ENCODE measurements around the gene CCDC15. TPM values are rescaled to one million over a fixed set of nuclear protein-coding genes. Genes with fewer than 3 reads are reported as not detected.
"Not testable (repeated sequence)": the region's sequence is repeated elsewhere in the genome, so short reads cannot be mapped to it uniquely, and the experiment has no call there.

The CCDC15 gene
- total RNA-seq, 2 donors from 2014 or later: 0.91 to 1.3 TPM

DNA sequence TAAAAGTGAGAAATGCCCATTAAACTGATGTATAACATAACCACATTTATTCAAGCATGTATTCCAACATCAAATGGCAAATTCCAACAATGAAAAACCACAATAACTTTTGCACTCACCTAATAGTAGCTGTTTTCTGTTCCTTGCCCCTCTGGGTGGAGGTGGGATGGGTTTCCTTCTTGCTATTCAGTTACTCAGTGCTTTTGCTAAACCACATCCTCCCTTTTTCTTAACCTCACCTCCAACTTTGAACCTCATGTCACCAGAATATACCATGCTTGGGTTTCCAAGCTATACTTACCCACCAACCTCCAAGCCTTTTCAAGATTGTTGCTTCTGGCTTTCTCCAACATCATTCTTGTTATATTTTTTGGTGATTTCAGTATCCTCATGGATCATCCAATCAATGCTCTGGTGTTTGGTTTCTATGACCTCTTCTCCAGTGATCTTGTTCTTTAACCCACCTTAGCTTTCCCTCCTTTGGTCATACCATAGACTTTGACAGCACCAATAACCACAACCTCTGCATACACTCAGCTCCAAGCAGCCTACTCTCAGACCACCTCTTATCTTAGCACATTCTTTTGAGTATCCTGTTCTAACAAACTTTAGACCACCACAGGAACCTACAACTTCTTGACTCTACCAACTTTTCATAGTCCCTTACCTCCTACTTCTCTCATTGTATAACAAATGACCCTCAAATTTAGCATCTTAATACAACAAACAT is 3.2 kb upstream of the CCDC15 start:
- no peak overlapping the region for H3K4me3 Mint-ChIP-seq
- ATAC-seq: no peak
- peaks cover 3% of the 10 kb centered on the region for H3K36me3 Mint-ChIP-seq (ENCODE audit: low read depth)
- DNase-seq: no peak
- H3K27me3 Mint-ChIP-seq: no peaks in the 10 kb centered on the region
- no peaks in the 10 kb centered on the region for H3K9me3 ChIP-seq (ENCODE audit: control insufficient read depth, low read length, poor library complexity, severe bottlenecking)
- H3K4me1 Mint-ChIP-seq: peaks cover under 1% of the 10 kb centered on the region
- H3K27ac Mint-ChIP-seq: peak overlapping the region; percentile 67

DNA sequence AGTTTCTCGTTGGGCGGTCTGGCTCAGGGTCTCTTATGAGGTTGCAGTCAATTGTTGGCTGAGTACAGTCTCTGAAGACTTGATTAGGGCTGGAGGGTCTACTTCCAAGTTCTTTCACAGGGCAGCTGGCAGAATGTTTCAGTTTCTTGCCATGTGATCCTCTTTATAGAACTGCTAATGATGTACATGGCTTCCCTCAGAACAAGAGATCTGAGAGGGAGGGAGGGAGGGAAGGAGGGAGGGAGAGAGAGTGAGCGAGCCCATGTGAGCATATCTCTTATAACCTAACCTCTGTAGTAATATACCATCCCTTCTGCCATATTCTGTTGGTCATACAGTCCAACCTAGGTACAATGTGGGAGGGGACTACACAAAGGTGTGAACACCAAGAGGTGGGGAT is 2.7 kb upstream of the CCDC15 start:
- no peak for ATAC-seq
- Mint-ChIP-seq H3K4me1 (peaks cover 2% of the 10 kb centered on the region), H3K27ac (no peak overlapping the region), H3K4me3 (no peak overlapping the region), H3K36me3 (ENCODE audit: low read depth) (peaks cover 4% of the 10 kb centered on the region), H3K27me3 (no peaks in the 10 kb centered on the region)
- DNase-seq: no peak
- no peaks in the 10 kb centered on the region for H3K9me3 ChIP-seq (ENCODE audit: control insufficient read depth, low read length, poor library complexity, severe bottlenecking)

DNA sequence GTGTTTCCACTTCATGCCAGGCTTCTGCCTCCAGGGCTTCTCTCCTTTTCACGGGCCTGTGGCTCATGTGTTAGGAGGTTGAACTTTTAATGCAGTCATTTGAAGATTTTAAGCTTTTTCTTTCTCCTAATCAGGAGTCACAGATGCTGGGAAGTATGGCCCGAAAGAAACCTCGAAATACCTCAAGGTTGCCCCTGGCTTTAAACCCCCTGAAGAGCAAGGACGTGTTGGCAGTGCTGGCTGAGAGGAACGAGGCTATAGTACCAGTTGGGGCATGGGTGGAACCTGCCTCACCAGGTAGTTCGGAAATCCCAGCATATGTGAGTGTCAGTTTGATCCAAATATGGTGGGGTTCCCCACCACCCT is 571 bp downstream of the CCDC15 start:
- Mint-ChIP-seq H3K27ac (no peak overlapping the region), H3K4me3 (no peak overlapping the region), H3K36me3 (ENCODE audit: low read depth) (peaks cover 5% of the 10 kb centered on the region), H3K4me1 (peaks cover 2% of the 10 kb centered on the region), H3K27me3 (no peaks in the 10 kb centered on the region)
- no peak for DNase-seq
- no peak for ATAC-seq
- no peaks in the 10 kb centered on the region for H3K9me3 ChIP-seq (ENCODE audit: control insufficient read depth, low read length, poor library complexity, severe bottlenecking)

DNA sequence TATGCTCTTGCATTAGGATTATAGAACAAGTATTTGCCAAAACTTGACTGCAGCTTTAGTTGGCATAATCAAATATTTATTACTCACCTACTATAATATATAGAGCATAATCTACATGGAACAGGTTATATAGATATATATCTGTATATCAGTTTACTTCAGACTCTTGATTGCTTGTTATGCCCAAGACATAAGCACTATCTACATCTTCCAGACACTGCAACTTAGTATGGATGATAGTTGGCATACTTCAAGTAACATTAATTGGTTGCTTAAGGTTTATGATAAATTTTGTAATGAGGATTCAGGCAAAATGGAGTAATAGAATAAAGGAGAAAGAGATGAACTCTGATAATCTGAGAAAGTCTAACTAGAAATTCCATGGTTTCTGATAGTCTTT is 1.0 kb downstream of the CCDC15 start:
- H3K27ac Mint-ChIP-seq: no peak overlapping the region
- H3K27me3 Mint-ChIP-seq: no peaks in the 10 kb centered on the region
- DNase-seq (no peak), ATAC-seq (no peak)
- H3K4me3 Mint-ChIP-seq: no peak overlapping the region
- peaks cover 2% of the 10 kb centered on the region for H3K4me1 Mint-ChIP-seq
- no peaks in the 10 kb centered on the region for H3K9me3 ChIP-seq (ENCODE audit: control insufficient read depth, low read length, poor library complexity, severe bottlenecking)
- peaks cover 5% of the 10 kb centered on the region for H3K36me3 Mint-ChIP-seq (ENCODE audit: low read depth)

DNA sequence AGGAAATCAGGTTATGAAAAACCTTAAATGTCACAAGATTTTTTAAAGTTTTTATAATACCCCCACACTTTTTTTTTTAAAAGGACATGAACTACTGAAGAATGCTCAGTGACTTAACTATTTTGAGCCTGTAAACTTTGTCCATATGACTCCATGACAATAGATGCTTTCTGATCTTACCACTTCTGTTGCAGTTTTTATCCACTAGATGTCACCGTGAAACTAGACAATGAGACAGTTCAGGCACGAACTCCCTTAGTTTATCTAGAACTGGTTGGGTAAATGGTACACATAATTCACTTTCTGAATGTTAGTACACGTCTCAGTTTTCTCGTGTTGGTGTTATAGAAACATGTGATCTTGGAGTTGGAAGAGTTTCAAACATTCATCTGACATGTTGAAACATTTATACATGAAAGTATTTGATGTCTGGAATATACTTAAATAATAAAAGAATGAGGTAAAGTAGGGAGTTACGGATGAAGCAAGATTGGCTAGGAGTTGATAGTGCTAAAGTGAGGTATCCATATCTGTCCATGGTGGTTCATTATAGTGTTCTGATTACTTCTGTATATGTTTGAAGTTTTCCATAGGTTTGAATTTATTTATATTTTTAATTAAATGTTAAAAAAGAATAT is 8.1 kb downstream of the CCDC15 start:
- H3K27me3 Mint-ChIP-seq: no peaks in the 10 kb centered on the region
- peaks cover 7% of the 10 kb centered on the region for H3K36me3 Mint-ChIP-seq (ENCODE audit: low read depth)
- no peaks in the 10 kb centered on the region for H3K9me3 ChIP-seq (ENCODE audit: control insufficient read depth, low read length, poor library complexity, severe bottlenecking)
- H3K27ac Mint-ChIP-seq: no peak overlapping the region
- H3K4me1 Mint-ChIP-seq: peaks cover 2% of the 10 kb centered on the region
- DNase-seq (no peak), ATAC-seq (peak; percentile 98)
- H3K4me3 Mint-ChIP-seq: no peak overlapping the region

DNA sequence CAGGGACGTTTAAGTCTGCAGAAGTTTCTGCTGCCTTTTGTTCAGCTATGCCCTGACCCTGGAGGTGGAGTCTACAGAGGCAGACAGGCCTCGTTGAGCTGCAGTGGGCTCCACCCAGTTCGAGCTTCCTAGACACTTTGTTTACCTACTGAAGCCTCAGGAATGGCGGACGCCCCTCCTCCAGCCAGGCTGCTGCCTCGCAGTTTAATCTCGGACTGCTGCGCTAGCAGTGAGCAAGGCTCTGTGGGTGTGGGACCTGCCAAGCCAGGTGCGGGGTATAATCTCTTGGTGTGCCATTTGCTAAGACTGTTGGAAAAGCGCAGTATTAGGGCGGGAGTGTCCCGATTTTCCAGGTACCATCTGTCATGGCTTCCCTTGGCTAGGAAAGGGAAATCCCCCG is 14.2 kb downstream of the CCDC15 start:
- DNase-seq; H3K9me3 ChIP-seq (ENCODE audit: control insufficient read depth, low read length, poor library complexity, severe bottlenecking); H3K4me3 Mint-ChIP-seq; H3K27me3 Mint-ChIP-seq; H3K27ac Mint-ChIP-seq; H3K4me1 Mint-ChIP-seq; H3K36me3 Mint-ChIP-seq (ENCODE audit: low read depth); ATAC-seq: not testable (repeated sequence)

DNA sequence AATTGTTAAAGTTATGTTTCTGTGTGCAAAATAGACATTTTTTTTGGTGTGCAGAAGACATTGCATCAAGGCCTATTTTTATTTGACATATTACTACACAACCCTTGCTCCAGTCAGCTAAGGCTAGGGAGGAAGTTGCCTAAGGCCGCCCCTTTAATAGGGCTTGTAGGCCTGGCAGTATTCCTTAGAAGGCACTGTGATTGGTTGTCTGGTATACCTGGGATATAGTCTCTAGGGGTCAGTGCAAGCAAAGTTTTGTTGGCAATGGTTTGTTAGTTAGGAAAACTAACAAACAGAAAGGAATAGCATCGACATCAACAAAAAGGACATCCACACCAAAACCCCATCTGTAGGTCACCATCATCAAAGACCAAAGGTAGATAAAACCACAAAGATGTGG is 16.9 kb downstream of the CCDC15 start:
- no peak for DNase-seq
- H3K27ac Mint-ChIP-seq: no peak overlapping the region
- H3K4me1 Mint-ChIP-seq: no peaks in the 10 kb centered on the region
- no peaks in the 10 kb centered on the region for H3K9me3 ChIP-seq (ENCODE audit: control insufficient read depth, low read length, poor library complexity, severe bottlenecking)
- H3K36me3 Mint-ChIP-seq (ENCODE audit: low read depth): no peaks in the 10 kb centered on the region
- no peak overlapping the region for H3K4me3 Mint-ChIP-seq
- no peaks in the 10 kb centered on the region for H3K27me3 Mint-ChIP-seq
- ATAC-seq: no peak

DNA sequence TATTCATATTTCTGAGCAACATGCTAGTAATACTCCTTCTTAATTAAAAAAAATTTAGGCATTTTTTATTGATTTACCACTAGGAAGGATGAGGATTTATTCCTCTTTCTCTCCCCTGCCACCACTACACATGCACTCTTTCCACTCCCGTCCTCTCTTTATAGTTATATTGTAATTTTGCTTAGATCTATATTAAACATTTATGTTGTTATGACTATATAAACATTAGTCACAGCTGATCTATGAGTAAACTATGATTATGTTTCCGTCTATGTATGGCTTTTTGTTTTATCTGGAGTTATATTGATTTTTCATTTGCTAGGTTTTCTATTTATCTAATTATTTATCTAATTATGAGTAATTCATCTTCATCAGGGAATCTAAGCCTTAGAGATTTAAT is 17.8 kb downstream of the CCDC15 start:
- no peaks in the 10 kb centered on the region for H3K27me3 Mint-ChIP-seq
- DNase-seq (no peak), ATAC-seq (no peak)
- no peaks in the 10 kb centered on the region for H3K4me1 Mint-ChIP-seq
- H3K9me3 ChIP-seq (ENCODE audit: control insufficient read depth, low read length, poor library complexity, severe bottlenecking): no peaks in the 10 kb centered on the region
- H3K27ac Mint-ChIP-seq: no peak overlapping the region
- H3K4me3 Mint-ChIP-seq: no peak overlapping the region
- no peaks in the 10 kb centered on the region for H3K36me3 Mint-ChIP-seq (ENCODE audit: low read depth)

DNA sequence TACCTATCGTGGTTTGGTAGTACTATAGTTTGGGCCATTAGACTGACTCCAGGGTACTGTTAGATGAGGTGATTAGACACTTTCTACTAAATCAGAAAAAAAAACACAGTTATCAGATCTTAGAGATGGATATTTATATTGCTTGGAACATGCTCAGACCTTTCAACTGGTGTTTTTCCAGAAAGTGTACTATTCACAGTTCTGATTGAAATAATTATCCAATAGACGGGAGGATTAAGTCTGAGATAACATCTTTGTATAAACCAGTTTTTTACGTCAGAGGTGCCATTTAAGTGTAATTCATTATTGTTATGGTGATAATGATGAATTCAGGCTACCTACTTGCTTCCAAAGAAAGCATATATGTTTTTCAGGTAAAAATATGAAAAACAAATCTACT is 22.5 kb downstream of the CCDC15 start:
- Mint-ChIP-seq H3K27me3 (no peaks in the 10 kb centered on the region), H3K36me3 (ENCODE audit: low read depth) (peaks cover 6% of the 10 kb centered on the region), H3K27ac (no peak overlapping the region), H3K4me3 (no peak overlapping the region), H3K4me1 (no peaks in the 10 kb centered on the region)
- peaks cover 4% of the 10 kb centered on the region for H3K9me3 ChIP-seq (ENCODE audit: control insufficient read depth, low read length, poor library complexity, severe bottlenecking)
- no peak for DNase-seq
- ATAC-seq: no peak

DNA sequence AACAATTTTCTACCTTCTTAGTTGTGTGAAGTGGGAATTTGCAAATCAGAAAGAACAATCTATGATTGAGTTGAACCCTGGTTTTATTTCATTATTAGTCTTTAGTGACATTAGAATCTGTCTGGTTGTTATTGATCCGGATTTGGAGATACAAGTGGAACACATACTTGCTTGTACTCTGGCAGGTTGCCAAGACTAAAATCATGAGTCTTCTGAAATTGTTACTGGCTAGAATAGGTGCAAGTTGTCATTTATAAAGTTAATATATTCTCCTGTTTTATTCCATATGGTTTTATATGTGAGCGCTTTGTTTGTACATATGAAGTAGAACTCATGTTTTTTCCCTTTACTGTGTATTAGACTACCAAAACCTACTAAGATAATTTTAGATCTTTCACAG is 23.0 kb downstream of the CCDC15 start:
- Mint-ChIP-seq H3K27ac (no peak overlapping the region), H3K27me3 (no peaks in the 10 kb centered on the region), H3K4me1 (no peaks in the 10 kb centered on the region), H3K36me3 (ENCODE audit: low read depth) (peaks cover 6% of the 10 kb centered on the region), H3K4me3 (no peak overlapping the region)
- DNase-seq: no peak
- ATAC-seq: no peak
- H3K9me3 ChIP-seq (ENCODE audit: control insufficient read depth, low read length, poor library complexity, severe bottlenecking): peaks cover 4% of the 10 kb centered on the region

DNA sequence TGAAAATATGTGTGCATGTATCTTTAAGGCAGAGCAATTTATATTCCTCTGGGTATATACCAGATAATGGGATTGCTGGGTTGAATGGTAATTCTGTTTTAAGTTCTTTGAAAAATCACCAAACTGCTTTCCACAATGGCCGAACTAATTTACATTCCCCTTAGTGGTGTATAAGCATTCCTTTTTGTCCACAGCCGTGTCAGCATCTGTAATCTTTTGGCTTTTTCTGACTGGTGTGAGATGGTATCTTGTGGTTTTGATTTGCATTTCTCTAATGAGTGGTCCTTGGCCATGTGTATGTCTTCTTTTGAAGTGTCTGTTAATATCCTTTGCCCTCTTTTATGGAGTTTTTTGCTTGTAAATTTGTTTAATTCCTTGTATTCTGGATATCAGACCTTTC is 24.3 kb downstream of the CCDC15 start:
- no peaks in the 10 kb centered on the region for H3K27me3 Mint-ChIP-seq
- no peaks in the 10 kb centered on the region for H3K4me1 Mint-ChIP-seq
- H3K9me3 ChIP-seq (ENCODE audit: control insufficient read depth, low read length, poor library complexity, severe bottlenecking): peaks cover 7% of the 10 kb centered on the region
- H3K27ac Mint-ChIP-seq: no peak overlapping the region
- no peak overlapping the region for H3K4me3 Mint-ChIP-seq
- no peak for DNase-seq
- ATAC-seq: no peak
- peaks cover 6% of the 10 kb centered on the region for H3K36me3 Mint-ChIP-seq (ENCODE audit: low read depth)

DNA sequence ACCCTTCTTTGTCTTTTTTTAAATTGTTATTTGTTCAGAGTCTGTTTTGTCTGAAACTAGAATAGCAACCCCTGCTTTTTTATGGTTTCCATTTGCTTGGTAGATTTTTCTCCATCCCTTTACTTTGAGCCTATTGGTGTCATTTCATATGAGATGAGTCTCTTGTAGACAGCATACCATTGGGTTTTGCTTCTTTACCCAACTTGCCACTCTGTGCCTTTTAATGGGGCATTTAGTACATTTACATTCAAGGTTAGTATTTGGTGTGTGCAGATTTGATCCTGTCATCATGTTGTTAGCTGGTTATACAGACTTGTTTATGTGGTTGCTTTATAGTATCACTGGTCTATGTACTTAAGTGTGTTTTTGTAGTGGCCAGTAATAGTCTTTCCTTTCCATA is 28.0 kb downstream of the CCDC15 start:
- Mint-ChIP-seq H3K4me3 (no peak overlapping the region), H3K4me1 (no peaks in the 10 kb centered on the region), H3K27me3 (no peaks in the 10 kb centered on the region), H3K36me3 (ENCODE audit: low read depth) (peaks cover 6% of the 10 kb centered on the region), H3K27ac (no peak overlapping the region)
- peaks cover 7% of the 10 kb centered on the region for H3K9me3 ChIP-seq (ENCODE audit: control insufficient read depth, low read length, poor library complexity, severe bottlenecking)
- ATAC-seq (no peak), DNase-seq (no peak)

DNA sequence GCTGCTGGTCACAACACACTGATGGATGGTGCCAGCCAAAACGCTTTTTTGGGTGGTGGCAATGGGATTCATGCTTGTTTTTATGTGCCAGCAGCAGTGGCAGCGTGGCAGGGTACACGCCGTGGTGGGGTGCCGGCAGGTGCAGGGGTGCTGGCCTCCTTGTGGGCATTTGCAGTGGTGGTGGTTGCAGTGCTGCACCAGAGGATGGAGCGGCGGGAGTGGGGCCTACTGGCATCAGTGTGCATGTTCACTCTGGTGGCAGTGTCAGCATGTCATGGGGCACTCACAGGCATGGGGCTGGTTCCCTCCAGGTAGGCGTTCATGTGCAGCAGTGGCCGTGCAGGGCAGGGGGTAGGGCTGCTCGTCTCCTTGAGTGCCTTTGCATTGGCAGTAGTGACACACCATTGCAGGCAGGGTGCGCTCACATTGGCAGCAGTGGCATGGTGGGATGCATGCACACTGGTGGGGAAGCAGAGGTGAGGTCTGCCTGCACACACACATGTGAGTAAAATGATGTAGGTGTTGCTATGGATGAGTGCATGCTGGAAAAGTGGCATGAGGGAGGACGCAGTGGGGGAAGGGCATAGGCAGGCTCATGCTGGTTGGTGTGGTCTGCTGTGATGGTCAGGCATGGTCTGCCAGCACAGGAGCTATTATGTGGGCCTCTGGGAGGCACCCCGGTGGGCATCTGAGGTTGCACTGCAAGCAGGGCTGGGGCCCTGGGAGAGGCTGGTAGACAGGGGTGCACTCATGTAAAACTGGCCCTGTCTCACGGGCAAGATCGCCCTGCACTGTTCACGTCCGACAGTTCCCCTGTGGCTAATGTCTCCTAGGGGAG is 29.9 kb downstream of the CCDC15 start:
- H3K27me3 Mint-ChIP-seq: no peaks in the 10 kb centered on the region
- no peak overlapping the region for H3K4me3 Mint-ChIP-seq
- no peaks in the 10 kb centered on the region for H3K4me1 Mint-ChIP-seq
- no peak overlapping the region for H3K27ac Mint-ChIP-seq
- ATAC-seq: no peak
- H3K9me3 ChIP-seq (ENCODE audit: control insufficient read depth, low read length, poor library complexity, severe bottlenecking): peaks cover 7% of the 10 kb centered on the region
- DNase-seq: no peak
- peaks cover 11% of the 10 kb centered on the region for H3K36me3 Mint-ChIP-seq (ENCODE audit: low read depth)

Data from T-helper 17 cell (primary cell).